Renal pelvis (tissue), 4 donors: ENCODE data around the gene NFAM1. TPM values are rescaled to one million over a fixed set of nuclear protein-coding genes. Genes with fewer than 3 reads are reported as not detected.

Source experiments
- DNase-seq: peaks from one replicate; pipeline ENCODE4 v3.0.0-alpha.2; 2013
- polyA plus RNA-seq, 3 donors: library from polyadenylated mRNA; unstranded; fragments of 120-200 nt; gene quantifications; one replicate each; pipeline ENCODE4 v1.2.1, GENCODE V29; 2013; ENCODE audit not compliant: insufficient read length in 3 of 3

NFAM1 gene
- polyA plus RNA-seq, 3 donors: 0.82 to 1.2 (median 1.0) TPM

- DNase-seq: no peak
Measured at GRCh38 chr22:42440728-42441127, 8.5 kb upstream of the NFAM1 start.

- DNase-seq: no peak
Measured at GRCh38 chr22:42439821-42440674, 7.8 kb upstream of the NFAM1 start.

GRCh38 chr22:42439021-42439567, 6.9 kb upstream of the NFAM1 start:
- DNase-seq: no peak

- no peak for DNase-seq
Measured at GRCh38 chr22:42438293-42438650, 6.1 kb upstream of the NFAM1 start.

- no peak for DNase-seq
Measured at GRCh38 chr22:42437488-42438292, 5.5 kb upstream of the NFAM1 start.

- no peak for DNase-seq
Measured at GRCh38 chr22:42436404-42436803, 4.2 kb upstream of the NFAM1 start.

- no peak for DNase-seq
Measured at GRCh38 chr22:42434748-42435425, 2.7 kb upstream of the NFAM1 start.

GRCh38 chr22:42433754-42434682, 1.8 kb upstream of the NFAM1 start:
- DNase-seq: no peak

GRCh38 chr22:42432818-42433217, 615 bp upstream of the NFAM1 start:
- no peak for DNase-seq

- DNase-seq: no peak
Measured at GRCh38 chr22:42431401-42432019, 693 bp downstream of the NFAM1 start.

GRCh38 chr22:42430528-42431125, 1.6 kb downstream of the NFAM1 start:
- no peak for DNase-seq

GRCh38 chr22:42428760-42429159, 3.4 kb downstream of the NFAM1 start:
- no peak for DNase-seq

- no peak for DNase-seq
Measured at GRCh38 chr22:42428025-42428424, 4.2 kb downstream of the NFAM1 start.

- no peak for DNase-seq
Measured at GRCh38 chr22:42427167-42427566, 5.0 kb downstream of the NFAM1 start.

- DNase-seq: no peak
Measured at GRCh38 chr22:42425989-42426355, 6.2 kb downstream of the NFAM1 start.

GRCh38 chr22:42425337-42425988, 6.7 kb downstream of the NFAM1 start:
- no peak for DNase-seq

GRCh38 chr22:42419243-42419881, 12.8 kb downstream of the NFAM1 start:
- DNase-seq: no peak

GRCh38 chr22:42418811-42419242, 13.4 kb downstream of the NFAM1 start:
- DNase-seq: no peak

GRCh38 chr22:42417645-42418305, 14.4 kb downstream of the NFAM1 start:
- DNase-seq: no peak
